Thyroid gland (tissue), 4 donors: ENCODE results near the gene PEX7. TPM values are rescaled to one million over a fixed set of nuclear protein-coding genes. Genes with fewer than 3 reads are reported as not detected.
A peak's percentile ranks its signal among the peaks of the same experiment; 100 is the strongest.

Experiments used
- DNase-seq, 2 donors: peaks; one replicate each; pipeline ENCODE4 v3.0.0-alpha.2; 2019
- H3K27ac ChIP-seq, 3 donors: fragments of 200-600 bp; sonication (generic); 1 replicate in 2 of 3; 2 replicates in 1 of 3; pipeline ENCODE4 v1.5.1; 2016 to 2019; ENCODE audit warnings: mild to moderate bottlenecking in 1 of 3, moderate library complexity in 1 of 3
- H3K27me3 ChIP-seq: fragments of 200-600 bp; sonication (generic); one replicate; pipeline ENCODE4 v1.5.1; 2019
- H3K36me3 ChIP-seq, 2 donors: fragments of 200-600 bp; sonication (generic); one replicate each; pipeline ENCODE4 v1.5.1; 2016 to 2019
- H3K4me1 ChIP-seq, 2 donors: fragments of 200-600 bp; sonication (generic); one replicate each; pipeline ENCODE4 v1.5.1; 2017 to 2019
- H3K4me3 ChIP-seq, 3 donors: fragments of 200-600 bp; sonication (generic); replicated peaks in 1 of 3; 1 replicate in 2 of 3; 2 replicates in 1 of 3; pipeline ENCODE4 v1.5.1; 2016; ENCODE audit warnings: mild to moderate bottlenecking in 1 of 3
- H3K9me3 ChIP-seq: fragments of 200-600 bp; sonication (generic); one replicate; pipeline ENCODE4 v1.5.1; 2017
- POLR2A ChIP-seq, 2 donors: fragments of 450-650 bp; IDR thresholded peaks; one replicate each; pipeline ENCODE4 v1.6.1; 2017; ENCODE audit warnings: antibody characterized with exemption in 2 of 2, mild to moderate bottlenecking in 2 of 2, moderate library complexity in 1 of 2
- WGBS, 2 donors: methylation state at CpG; one replicate each; pipeline ENCODE4 v1.1.5; 2017; 5-methylcytosine and 5-hydroxymethylcytosine counted together
- intact Hi-C: fragments of 100-400 bp; cut with DNase I; formaldehyde crosslinking; loops from one replicate; pipeline ENCODE4 v1.15.1; 2023
- small RNA-seq: library from RNA; depleted of rRNA; stranded (forward); fragments of <200 nt; gene quantifications from one replicate; pipeline ENCODE3, GENCODE V24; 2016
- total RNA-seq, 4 donors: library from RNA; depleted of rRNA; stranded (reverse); fragments of >200 nt; gene quantifications; one replicate each; pipeline ENCODE4 v1.2.3, GENCODE V29; 2016
- TF ChIP-seq, protein P1 (sequence below), 6 experiments: fragments of 200-600 bp in 3 of 6; fragments of 450-650 bp in 3 of 6; sonication (generic) in 3 of 6; IDR thresholded peaks; one replicate each; pipeline ENCODE4 v1.5.1; 2016 to 2019; ENCODE audit warnings: antibody characterized with exemption in 6 of 6, mild to moderate bottlenecking in 2 of 6, inconsistent platforms in 1 of 6, moderate library complexity in 1 of 6

Gene PEX7
- total RNA-seq, 4 donors from 2014 or later = 16.4 to 23.9 (median 18.2) TPM

DNA sequence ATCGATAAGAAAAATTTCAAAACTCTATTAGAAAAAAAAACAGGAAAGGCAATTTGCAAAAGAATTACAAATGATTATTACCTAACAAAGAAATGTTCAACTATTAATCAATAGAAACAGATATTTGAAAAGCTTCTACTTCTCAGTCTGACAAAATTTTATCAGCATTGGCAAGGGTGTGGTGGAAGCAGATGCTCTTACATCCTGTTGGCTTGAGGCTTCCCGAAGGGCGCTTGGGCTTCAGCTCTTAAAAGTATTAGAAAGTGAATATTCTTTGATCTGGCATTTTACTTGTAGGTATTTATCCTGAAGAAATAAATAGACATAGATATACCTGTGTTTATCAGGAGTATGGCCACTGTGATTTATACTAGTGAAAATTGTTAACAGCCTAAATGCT is 138.4 kb downstream of the PEX7 start:
- H3K4me3 ChIP-seq = no peak overlapping the region
- intact Hi-C loops = no loop called here

DNA sequence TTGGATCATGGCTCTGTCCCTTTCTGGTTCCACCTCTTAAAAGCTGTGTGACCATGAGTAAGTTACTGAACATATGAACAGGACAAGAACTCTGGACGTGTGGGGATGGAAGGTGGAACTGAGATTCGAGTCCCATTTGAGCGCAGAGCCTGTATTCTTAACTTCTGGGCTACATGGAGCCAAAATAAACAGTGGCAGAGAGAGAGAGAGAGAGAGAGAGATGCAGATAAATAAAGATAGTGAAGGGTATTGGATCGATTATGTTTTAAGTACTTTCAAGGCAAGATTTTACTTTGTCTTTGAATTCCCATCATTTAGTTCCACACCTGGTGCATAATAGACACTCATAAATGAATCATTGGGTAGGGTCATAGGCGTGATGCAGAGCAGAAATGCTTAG is 139.5 kb downstream of the PEX7 start:
- whole genome bisulfite sequencing, 2 donors = 79 to 84% methylated on average over 5 of the region's 5 CpGs
- Histone ChIP-seq H3K36me3 (no peaks in the 10 kb centered on the region), H3K4me3 (no peak overlapping the region), H3K9me3 (no peaks in the 10 kb centered on the region), H3K27me3 (no peaks in the 10 kb centered on the region), H3K4me1 (peaks cover 0 to 7% of the 10 kb centered on the region in 2 donors), H3K27ac (no peak overlapping the region)
- TF ChIP-seq, protein P1, sequence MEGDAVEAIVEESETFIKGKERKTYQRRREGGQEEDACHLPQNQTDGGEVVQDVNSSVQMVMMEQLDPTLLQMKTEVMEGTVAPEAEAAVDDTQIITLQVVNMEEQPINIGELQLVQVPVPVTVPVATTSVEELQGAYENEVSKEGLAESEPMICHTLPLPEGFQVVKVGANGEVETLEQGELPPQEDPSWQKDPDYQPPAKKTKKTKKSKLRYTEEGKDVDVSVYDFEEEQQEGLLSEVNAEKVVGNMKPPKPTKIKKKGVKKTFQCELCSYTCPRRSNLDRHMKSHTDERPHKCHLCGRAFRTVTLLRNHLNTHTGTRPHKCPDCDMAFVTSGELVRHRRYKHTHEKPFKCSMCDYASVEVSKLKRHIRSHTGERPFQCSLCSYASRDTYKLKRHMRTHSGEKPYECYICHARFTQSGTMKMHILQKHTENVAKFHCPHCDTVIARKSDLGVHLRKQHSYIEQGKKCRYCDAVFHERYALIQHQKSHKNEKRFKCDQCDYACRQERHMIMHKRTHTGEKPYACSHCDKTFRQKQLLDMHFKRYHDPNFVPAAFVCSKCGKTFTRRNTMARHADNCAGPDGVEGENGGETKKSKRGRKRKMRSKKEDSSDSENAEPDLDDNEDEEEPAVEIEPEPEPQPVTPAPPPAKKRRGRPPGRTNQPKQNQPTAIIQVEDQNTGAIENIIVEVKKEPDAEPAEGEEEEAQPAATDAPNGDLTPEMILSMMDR (IDR thresholded peaks at IDR 0.05) = no peak
- intact Hi-C loops = no loop called here
- no peak for DNase-seq

More for the DNA sequence above, 138.4 kb downstream of the PEX7 start:
- no peaks in the 10 kb centered on the region for H3K27me3 ChIP-seq
- WGBS, 2 donors = 86 to 87% methylated on average over 3 of the region's 3 CpGs
- no peak for DNase-seq
- no peak for TF ChIP-seq POLR2A (IDR thresholded peaks at IDR 0.05)
- TF ChIP-seq, protein P1 (IDR thresholded peaks at IDR 0.05) = no peak
- H3K4me1 ChIP-seq = peaks cover 0 to 7% of the 10 kb centered on the region in 2 donors
- H3K36me3 ChIP-seq = no peaks in the 10 kb centered on the region
- H3K27ac ChIP-seq = no peak overlapping the region
- no peaks in the 10 kb centered on the region for H3K9me3 ChIP-seq

DNA sequence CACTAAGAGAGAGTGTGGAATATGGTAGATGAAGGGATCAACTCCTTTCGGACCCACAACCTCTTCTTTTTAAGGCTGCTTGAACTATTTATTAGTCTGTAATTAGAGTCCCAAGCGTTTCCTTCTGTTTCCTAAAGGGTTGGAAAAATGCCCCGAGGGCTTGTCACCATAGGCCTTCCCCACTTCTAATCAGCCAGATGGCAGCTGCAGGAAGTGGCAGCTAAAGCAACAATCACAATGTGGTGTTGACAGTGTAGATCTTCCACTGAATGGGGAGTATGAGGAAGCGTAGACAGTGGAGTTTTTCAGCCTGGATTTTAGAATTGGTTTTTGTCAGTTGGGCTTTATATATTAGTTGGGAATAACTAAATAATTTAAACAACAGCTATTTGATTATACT is 140.3 kb downstream of the PEX7 start:
- Histone ChIP-seq H3K36me3 (no peaks in the 10 kb centered on the region), H3K4me3 (no peak overlapping the region), H3K4me1 (peaks cover 0 to 7% of the 10 kb centered on the region in 2 donors), H3K27ac (no peak overlapping the region), H3K9me3 (no peaks in the 10 kb centered on the region), H3K27me3 (no peaks in the 10 kb centered on the region)
- intact Hi-C loops = no loop called here
- TF ChIP-seq, protein P1 (IDR thresholded peaks at IDR 0.05) = no peak
- no peak for TF ChIP-seq POLR2A (IDR thresholded peaks at IDR 0.05)
- 46 to 52% methylated on average over 4 of the region's 4 CpGs for WGBS, 2 donors
- DNase-seq = peak in 1 of 2 donors; percentile 11

DNA sequence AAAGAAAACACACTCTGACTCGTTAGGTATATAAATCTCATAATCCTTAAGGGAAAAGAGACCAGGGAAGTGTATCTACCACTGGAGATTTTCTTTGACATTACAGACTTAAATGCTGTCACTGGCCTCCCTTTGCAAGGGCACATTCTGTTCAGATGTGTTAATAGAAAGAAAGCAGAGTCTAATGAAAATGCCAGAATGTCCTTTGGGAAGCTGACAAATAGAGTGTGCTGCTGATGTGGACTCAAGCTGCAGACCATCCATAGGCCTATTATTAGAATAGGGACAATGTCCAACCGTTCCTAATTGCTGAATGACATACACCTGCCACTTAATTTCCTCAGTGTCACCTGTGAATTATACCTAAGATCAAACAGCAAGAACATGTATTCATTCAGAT is 140.9 kb downstream of the PEX7 start:
- intact Hi-C loops = no loop called here
- no peak overlapping the region for H3K27ac ChIP-seq
- H3K4me3 ChIP-seq = no peak overlapping the region
- H3K4me1 ChIP-seq = peaks cover 0 to 7% of the 10 kb centered on the region in 2 donors
- no peaks in the 10 kb centered on the region for H3K9me3 ChIP-seq
- no peaks in the 10 kb centered on the region for H3K36me3 ChIP-seq
- no peaks in the 10 kb centered on the region for H3K27me3 ChIP-seq
- no peak for DNase-seq
- 74 to 79% methylated on average over 2 of the region's 2 CpGs for WGBS, 2 donors
- TF ChIP-seq, protein P1 (IDR thresholded peaks at IDR 0.05) = no peak
- TF ChIP-seq POLR2A (IDR thresholded peaks at IDR 0.05) = no peak

Small RNAs within 50 kb of the gene (small RNA-seq; reads per million reads assigned to genes)
- not detected for gene RF00019
- gene RF00443 = not detected

Other genes starting within 250 kb of the PEX7 start
- 10 to 100 TPM; 28.1 to 68.0 (median 46.5) TPM for gene MAP3K5, start 30.1 kb upstream of the PEX7 start, total RNA-seq
- gene SLC35D3, start 99.7 kb downstream of the PEX7 start, total RNA-seq = not detected
- 1 to 10 TPM in 3 of 4 donors, under 1 TPM in 1; 0.27 to 8.1 (median 2.6) TPM for gene IL20RA, start 222.4 kb downstream of the PEX7 start, total RNA-seq